Mammary microvascular endothelial cell (primary cell): ENCODE results near the gene GJA10. TPM values are rescaled to one million over a fixed set of nuclear protein-coding genes. Genes with fewer than 3 reads are reported as not detected.

Experiments used
- total RNA-seq: library from RNA; depleted of rRNA; stranded (reverse); fragments of >200 nt; gene quantifications from 2 replicates; pipeline ENCODE4 v1.2.3, GENCODE V29; 2015

The GJA10 gene
- total RNA-seq: not detected in 2 replicates

DNA sequence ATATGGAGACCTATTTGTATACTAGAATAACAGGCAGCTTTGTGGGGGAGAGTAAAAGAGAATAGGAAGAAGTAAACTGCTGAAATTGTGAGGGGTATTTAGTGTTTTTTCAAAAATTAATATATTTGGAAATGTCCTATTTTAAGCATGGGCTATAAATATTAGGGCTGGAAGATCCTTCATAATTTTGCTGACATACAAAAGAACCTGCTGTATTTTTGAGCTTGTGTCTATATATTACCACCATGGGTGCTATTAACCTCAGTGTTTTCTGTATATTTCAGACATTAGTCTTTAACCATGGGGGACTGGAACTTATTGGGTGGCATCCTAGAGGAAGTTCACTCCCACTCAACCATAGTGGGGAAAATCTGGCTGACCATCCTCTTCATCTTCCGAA, at the start of gene GJA10:
Gene GJA10, plus strand, starts transcription at position 301 of the 400 bp plus-strand sequence. Its CDS starts 0 bp downstream, at position 301.

Other genes with a start within 250 kb of the GJA10 start
- gene MDN1, start 74.7 kb upstream of the GJA10 start, total RNA-seq: 18.0 and 18.1 TPM in 2 replicates
- gene CASP8AP2, start 64.6 kb upstream of the GJA10 start, total RNA-seq: 8.5 and 10.5 TPM in 2 replicates